GM10248 (cell line): ENCODE data around the gene RBM45.

Source experiments
- CTCF ChIA-PET: fragments of 300-600 bp; sonication (Branson Sonifier 250); formaldehyde crosslinking; extraction: SDS; loops from one replicate; lab custom pipeline; 2021; ENCODE audit warnings: antibody characterized with exemption; lab: Yijun Ruan, JAX
- POLR2A ChIA-PET: fragments of 350-650 bp; sonication (Branson Sonifier 250); formaldehyde crosslinking; extraction: SDS; loops from one replicate; lab custom pipeline; 2020; ENCODE audit warnings: antibody characterized with exemption; lab: Yijun Ruan, JAX
- DNase-seq: peaks from one replicate; pipeline ENCODE4 v3.0.0; 2012; ENCODE audit errors: extremely low spot score
- CTCF ChIP-seq: IDR thresholded peaks from 2 replicates; pipeline ENCODE4 v1.5.1; 2012; ENCODE audit warnings: mild to moderate bottlenecking, low read depth; ENCODE audit errors: extremely low read depth, missing control alignments, control extremely low read depth

The RBM45 gene

GRCh38 chr2:178082408-178083045 is 29.7 kb upstream of the RBM45 start:
- DNase-seq: no peak
- ChIA-PET POLR2A (no interaction called here), CTCF (no interaction called here)
- TF ChIP-seq CTCF: no peak

- no peak for TF ChIP-seq CTCF
- no peak for DNase-seq
- POLR2A ChIA-PET: interaction anchor here (0.6 kb wide), 1 partner anchor 330 kb away, joined by 3 read pairs; no protein-coding TSS in a partner anchor
- CTCF ChIA-PET: interaction anchor here (1.8 to 1.9 kb wide), 2 partner anchors 11 to 28 kb away, joined by 6 read pairs; partner anchors contain the start of gene RBM45
These were observed 28.0 kb upstream of the RBM45 start for GRCh38 chr2:178084273-178084672.

GRCh38 chr2:178088774-178089270 is 23.4 kb upstream of the RBM45 start:
- no peak for TF ChIP-seq CTCF
- no peak for DNase-seq
- ChIA-PET CTCF (interaction anchor here (1.1 kb wide), 1 partner anchor 23 kb away, joined by 3 read pairs; no protein-coding TSS in a partner anchor), POLR2A (no interaction called here)

- TF ChIP-seq CTCF: no peak
- CTCF ChIA-PET: no interaction called here
- no peak for DNase-seq
- POLR2A ChIA-PET: no interaction called here
These were observed 18.8 kb upstream of the RBM45 start for GRCh38 chr2:178093471-178093870.

- no peak for DNase-seq
- CTCF ChIA-PET: interaction anchor here (1.1 to 2.5 kb wide), 5 partner anchors 10 to 179 kb away, joined by 3 to 8 read pairs (median 4); partner anchors contain the start of gene RBM45
- POLR2A ChIA-PET: no interaction called here
- TF ChIP-seq CTCF: no peak
These were observed 10.7 kb upstream of the RBM45 start for GRCh38 chr2:178101321-178102079.

GRCh38 chr2:178105566-178105965 is 6.7 kb upstream of the RBM45 start:
- TF ChIP-seq CTCF: no peak
- DNase-seq: no peak
- CTCF ChIA-PET: interaction anchor here (1.2 to 1.4 kb wide), 2 partner anchors 14 to 28 kb away, joined by 3 read pairs; no protein-coding TSS in a partner anchor
- POLR2A ChIA-PET: no interaction called here
